Measurements from ENCODE around the gene SUPT20HL1.
"Not testable (repeated sequence)": the region's sequence is repeated elsewhere in the genome, so short reads cannot be mapped to it uniquely, and the experiment has no call there.

SUPT20HL1 gene

DNA sequence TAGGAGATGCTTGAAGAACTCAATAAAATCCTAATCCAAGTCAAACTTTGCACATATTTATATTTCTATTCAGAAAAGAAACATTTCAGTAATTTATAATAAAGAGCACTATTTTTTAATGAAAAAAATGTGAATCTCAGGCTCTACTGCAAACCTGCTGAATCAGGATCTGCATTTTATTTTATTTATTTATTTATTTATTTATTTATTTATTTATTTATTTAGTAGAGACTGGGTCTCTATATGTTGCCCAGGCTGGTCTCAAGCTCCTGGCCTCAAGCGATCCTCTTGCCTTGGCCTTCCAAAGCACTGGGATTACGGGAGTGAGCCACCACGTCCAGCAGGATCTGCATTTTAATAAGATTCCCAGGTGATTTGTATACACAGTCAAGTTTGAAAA, 16.0 kb downstream of the SUPT20HL1 start:
- TF ChIP-seq, protein P1, sequence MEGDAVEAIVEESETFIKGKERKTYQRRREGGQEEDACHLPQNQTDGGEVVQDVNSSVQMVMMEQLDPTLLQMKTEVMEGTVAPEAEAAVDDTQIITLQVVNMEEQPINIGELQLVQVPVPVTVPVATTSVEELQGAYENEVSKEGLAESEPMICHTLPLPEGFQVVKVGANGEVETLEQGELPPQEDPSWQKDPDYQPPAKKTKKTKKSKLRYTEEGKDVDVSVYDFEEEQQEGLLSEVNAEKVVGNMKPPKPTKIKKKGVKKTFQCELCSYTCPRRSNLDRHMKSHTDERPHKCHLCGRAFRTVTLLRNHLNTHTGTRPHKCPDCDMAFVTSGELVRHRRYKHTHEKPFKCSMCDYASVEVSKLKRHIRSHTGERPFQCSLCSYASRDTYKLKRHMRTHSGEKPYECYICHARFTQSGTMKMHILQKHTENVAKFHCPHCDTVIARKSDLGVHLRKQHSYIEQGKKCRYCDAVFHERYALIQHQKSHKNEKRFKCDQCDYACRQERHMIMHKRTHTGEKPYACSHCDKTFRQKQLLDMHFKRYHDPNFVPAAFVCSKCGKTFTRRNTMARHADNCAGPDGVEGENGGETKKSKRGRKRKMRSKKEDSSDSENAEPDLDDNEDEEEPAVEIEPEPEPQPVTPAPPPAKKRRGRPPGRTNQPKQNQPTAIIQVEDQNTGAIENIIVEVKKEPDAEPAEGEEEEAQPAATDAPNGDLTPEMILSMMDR (conservative IDR thresholded peaks at IDR 0.05; ENCODE audit: low read depth, low read length): no peak
- no peak overlapping the region for H3K4me3 ChIP-seq (ENCODE audit: low read length)
- DNase-seq (ENCODE audit: low read depth): no peak

DNA sequence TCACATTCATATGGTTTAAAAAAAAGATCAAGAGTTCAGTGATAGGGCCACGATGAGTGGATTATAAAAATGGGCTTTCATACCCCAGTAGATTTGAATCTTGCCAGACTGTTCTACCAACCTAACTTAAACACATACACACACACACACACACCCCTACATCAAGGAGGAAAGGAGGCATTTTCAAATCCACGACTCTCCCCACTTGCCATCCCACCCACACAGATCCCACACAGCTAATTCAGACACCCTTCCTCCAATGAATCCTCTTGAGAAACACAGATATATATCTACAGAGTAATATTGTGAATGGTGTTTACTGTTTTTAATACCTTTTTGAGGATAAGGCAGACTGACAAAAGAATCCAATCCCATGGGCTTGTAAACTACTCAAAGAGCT, 16.8 kb downstream of the SUPT20HL1 start:
- TF ChIP-seq, protein P1 (conservative IDR thresholded peaks at IDR 0.05; ENCODE audit: low read depth, low read length): no peak
- DNase-seq (ENCODE audit: low read depth): no peak
- H3K4me3 ChIP-seq (ENCODE audit: low read length): no peak overlapping the region

DNA sequence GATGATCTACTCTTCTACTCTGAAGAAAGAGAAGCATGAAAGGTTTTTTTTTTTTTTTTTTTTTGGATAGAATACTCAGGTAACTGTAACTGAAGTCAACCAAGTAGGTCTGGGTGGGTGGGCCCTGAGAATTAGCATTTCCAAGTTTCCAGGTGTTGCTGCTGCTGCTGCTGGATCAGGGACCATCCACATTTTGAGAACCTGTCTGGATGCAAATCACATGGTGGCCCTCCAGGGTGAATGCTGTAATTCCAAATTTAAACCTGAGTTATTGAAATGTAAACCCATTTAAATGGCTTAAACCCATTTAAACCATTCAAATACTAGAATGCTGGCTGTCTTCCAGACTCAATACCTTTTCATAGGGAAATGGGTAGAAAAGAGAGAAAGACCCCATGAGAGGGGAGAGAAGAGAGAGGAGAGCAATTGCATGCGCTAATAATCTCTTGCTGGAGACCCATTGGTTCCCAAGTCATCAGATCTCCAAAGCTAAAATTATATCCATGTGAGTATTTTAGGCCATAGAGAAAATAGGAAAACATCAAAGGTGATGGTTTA, 17.6 kb downstream of the SUPT20HL1 start:
- TF ChIP-seq, protein P1 (conservative IDR thresholded peaks at IDR 0.05; ENCODE audit: low read depth, low read length): no peak
- no peak overlapping the region for H3K4me3 ChIP-seq (ENCODE audit: low read length)
- no peak for DNase-seq (ENCODE audit: low read depth)

DNA sequence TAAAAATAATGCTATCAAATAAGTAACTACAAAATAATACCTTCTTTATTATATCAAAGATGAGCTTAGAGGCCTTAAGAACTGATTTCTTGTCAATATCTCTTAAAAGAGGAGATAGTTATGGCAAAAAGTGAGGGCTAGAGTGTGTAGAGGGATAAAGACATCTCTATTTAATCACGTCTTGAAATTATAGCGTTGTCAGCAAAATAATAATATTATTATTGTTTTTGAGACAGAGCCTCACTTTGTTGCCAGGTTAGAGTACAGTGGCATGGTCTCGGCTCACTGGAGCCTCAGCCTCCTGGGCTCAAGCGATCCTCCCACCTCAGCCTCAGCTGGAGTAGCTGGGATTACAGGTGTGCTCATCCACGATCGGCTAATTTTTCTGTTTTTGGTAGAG, 18.3 kb downstream of the SUPT20HL1 start:
- no peak for DNase-seq (ENCODE audit: low read depth)
- H3K4me3 ChIP-seq (ENCODE audit: low read length): no peak overlapping the region
- TF ChIP-seq, protein P1 (conservative IDR thresholded peaks at IDR 0.05; ENCODE audit: low read depth, low read length): no peak

DNA sequence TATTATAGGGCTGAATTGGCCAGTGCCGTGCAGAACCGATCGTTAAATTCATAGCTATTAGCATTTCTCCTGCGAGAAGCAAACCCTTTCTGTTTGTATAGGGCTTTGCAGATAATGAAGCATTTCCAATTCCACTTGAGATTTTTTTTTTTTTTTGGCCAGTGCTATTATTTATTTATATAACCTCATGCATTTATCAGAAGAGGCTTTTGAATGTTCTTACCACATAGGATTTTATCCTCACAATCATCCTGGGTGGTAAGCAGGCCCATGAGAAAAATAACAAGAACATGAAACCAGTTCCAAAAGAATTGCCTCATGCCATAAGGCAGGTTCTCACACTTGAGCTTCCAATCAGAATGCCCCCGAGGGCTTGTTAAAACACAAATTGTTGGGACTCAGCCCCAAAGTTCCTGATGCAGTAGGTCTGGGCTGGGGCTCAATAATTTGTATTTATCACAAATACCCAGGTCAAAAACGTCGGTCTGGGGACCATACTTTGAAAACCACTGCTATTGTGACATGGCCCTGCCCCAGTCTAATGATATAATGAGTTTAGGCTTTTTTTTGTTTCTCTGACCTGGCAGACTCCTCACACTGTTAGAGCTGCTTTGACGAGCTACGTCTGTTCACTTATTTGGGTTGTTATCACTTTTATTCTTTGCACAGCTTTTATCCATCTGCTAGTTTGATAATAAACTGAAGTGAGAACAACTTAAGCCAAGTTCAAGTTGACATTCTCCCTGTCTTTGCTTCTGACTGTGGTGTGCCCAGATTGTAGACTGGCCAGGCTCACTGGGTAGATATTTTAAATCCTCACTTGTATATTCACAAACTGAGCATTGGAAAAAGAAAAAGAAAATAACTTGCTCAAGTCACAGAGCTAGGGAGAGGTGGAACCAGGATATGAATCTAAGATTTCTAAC, 20.1 kb downstream of the SUPT20HL1 start:
- TF ChIP-seq, protein P1 (conservative IDR thresholded peaks at IDR 0.05; ENCODE audit: low read depth, low read length): no peak
- no peak for DNase-seq (ENCODE audit: low read depth)
- no peak overlapping the region for H3K4me3 ChIP-seq (ENCODE audit: low read length)

DNA sequence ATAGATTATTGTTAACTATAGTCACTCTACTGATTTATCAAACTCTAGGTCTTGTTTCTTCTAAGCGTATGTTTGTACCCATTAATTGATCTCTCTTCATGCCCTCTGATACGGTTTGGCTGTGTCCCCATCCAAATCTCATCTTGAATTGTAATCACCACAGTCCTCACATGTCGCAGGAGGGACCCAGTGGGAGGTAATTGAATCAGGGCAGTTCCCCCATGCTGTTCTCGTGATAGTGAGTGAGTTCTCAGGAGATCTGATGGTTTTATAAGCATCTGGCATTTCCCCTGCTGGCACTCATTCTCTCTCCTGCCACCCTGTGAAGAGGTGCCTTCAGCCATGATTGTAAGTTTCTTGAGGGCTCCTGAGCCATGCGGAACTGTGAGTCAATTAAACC, 21.9 kb downstream of the SUPT20HL1 start:
- DNase-seq (ENCODE audit: low read depth); H3K4me3 ChIP-seq (ENCODE audit: low read length): not testable (repeated sequence)

DNA sequence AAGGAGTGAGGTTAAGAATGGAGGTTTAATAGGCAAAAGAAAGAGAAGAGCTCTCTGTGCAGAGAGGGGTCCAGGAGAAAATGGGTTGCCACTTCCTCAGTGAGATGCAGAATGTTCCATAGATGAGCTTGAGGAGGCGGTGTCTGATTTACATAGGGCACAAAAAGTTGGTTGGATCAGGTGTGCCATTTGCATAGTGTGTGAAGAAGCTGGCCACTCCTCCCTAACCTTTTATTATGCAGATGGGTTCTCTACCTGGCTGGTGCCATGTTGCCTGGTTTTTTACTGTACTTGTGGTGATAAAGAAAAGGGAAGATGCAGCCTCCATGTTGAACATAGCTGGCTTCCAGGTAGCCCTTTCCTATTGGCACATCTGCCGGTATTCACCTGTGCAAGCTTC, 27.3 kb downstream of the SUPT20HL1 start:
- TF ChIP-seq, protein P1 (conservative IDR thresholded peaks at IDR 0.05; ENCODE audit: low read depth, low read length): no peak

More for the DNA sequence above, 27.3 kb downstream of the SUPT20HL1 start:
- DNase-seq (ENCODE audit: low read depth): no peak
- H3K4me3 ChIP-seq (ENCODE audit: low read length): no peak overlapping the region
